GM20000 (cell line): ENCODE results near the gene MGA.

Experiments used
- DNase-seq: peaks from one replicate; pipeline ENCODE4 v3.0.0; 2012; ENCODE audit warnings: low spot score
- TF ChIP-seq, protein P1 (sequence below): IDR thresholded peaks from 2 replicates; pipeline ENCODE4 v1.5.1; 2012; ENCODE audit warnings: mild to moderate bottlenecking, control low read depth; ENCODE audit errors: extremely low read depth, missing control alignments

Gene MGA

DNA sequence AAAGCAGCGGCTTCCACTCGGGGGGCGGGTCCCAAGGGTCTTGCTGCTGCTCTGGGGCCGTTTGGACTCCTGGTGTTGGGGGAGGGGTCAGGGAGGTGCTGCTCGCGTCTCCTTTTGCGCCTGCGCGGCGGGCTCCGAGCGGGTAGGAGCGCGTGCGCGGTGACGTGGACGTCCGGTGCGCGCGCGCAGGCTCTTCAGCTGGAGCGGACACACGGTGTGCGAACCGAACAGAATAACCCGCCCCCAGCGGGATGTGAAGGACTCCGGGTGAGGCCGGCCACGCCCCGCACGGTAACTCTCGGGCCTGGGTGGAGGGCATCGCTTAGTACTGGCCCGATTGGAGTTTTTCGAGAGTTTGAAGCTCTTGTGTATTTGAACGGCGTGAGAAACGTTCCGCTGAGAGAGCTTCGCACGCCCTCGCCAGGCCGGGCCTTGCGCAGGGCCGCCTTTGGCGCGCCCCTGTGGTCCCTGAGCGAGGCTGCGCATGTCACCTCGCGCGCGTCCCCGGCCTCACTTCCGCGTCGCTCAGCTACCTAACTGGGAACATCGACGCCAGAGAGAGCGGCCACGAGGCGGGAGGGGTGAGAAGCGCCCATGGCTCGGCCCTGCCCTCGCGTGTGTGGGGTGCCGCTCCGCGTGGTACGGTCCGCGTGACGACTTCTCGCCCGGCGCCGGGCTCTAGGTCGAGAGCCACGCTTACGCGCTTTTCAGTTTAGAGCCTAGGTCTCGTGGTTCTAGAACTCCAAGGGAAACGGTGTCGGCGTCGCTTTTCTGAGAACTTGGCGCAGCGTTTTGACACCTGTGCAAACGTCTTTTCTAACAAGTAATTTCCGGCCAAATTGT, at the start of gene MGA:
TSS of gene MGA (plus strand) at position 171 of the 843 bp plus-strand sequence.
- TF ChIP-seq, protein P1, sequence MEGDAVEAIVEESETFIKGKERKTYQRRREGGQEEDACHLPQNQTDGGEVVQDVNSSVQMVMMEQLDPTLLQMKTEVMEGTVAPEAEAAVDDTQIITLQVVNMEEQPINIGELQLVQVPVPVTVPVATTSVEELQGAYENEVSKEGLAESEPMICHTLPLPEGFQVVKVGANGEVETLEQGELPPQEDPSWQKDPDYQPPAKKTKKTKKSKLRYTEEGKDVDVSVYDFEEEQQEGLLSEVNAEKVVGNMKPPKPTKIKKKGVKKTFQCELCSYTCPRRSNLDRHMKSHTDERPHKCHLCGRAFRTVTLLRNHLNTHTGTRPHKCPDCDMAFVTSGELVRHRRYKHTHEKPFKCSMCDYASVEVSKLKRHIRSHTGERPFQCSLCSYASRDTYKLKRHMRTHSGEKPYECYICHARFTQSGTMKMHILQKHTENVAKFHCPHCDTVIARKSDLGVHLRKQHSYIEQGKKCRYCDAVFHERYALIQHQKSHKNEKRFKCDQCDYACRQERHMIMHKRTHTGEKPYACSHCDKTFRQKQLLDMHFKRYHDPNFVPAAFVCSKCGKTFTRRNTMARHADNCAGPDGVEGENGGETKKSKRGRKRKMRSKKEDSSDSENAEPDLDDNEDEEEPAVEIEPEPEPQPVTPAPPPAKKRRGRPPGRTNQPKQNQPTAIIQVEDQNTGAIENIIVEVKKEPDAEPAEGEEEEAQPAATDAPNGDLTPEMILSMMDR, result no peak
- peak; percentile 92 for DNase-seq

DNA sequence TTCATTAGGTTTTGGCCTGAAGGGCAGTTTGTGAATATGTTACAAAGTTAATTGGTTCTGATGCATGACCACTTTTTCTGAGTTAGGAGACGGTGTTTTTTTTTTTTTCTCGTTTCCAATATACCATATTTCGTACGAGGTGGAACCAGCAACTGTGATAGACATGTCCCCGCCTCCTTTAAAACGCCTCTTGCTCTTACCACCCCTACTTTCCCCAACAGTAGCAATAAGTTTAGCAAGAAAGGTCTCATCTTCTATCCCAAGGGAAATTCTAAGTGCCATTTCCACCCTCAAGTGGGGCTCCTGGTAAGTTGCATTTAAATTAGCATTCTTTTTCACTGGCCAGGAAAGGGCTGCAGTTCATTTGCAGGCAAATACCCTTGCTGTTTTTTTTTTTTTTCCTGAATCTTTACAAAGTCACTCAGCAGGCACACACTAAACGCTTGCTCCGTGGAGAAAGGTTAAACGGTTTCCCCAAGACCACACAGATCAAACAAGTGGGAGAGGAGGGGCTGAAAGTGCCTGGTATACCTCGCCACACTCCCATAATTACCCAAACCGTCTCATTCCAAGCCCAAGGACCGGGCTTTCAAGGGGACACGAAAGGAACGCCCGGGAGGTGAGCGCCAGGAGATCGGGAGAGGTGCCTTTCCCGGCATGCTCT, 39.5 kb upstream of the MGA start:
- DNase-seq, result peak; percentile 35
- TF ChIP-seq, protein P1, result no peak

DNA sequence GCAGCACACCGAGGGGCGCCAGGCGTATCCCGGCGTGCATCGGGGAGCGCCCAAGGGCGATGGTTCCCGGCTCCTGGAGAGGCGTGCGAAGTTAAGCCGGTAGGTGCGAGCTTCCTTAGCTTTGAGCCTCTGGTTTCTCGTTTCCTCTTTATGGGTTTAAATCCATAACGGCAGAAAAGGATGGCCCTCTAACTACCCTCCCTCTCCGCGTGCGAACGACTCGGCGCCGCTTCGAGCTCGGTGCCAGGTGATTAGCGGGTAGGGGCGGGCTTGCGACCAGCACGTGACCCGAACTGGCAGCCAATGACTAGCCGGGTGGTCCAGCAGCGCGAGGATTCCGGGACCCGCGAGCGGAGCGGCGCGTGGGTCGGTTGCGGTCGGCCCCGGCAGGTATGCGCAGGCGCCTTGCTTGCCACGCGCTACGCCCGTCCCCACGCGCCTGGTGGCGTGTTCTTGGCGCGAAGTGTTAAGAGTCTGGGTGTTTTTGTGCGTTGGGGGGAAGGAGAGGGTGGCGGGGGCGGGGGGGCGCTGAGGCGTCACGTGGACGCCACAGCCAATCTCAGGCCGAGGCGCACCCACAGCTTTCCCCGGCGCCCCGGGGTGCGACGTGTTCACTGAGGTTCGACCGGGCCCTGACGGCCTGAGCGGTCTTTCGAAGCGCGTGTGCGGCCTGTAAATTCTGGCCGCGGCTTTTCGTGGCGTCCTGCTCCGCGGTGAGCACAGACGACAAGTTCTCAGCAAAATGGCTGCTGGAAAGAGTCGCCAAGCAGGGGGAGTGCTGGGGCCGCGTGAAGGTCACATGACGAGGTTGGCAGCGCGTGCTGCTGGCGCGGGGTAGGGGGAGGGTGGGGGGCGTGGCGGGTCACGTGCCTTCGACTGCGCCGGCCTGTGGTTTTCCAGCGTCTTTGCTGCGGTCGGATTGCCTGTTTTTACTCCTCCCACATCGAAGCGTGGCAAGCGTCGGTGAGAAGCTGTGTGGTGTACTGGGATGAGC, 38.7 kb upstream of the MGA start:
- peak; percentile 85 for DNase-seq
- TF ChIP-seq, protein P1, result no peak

DNA sequence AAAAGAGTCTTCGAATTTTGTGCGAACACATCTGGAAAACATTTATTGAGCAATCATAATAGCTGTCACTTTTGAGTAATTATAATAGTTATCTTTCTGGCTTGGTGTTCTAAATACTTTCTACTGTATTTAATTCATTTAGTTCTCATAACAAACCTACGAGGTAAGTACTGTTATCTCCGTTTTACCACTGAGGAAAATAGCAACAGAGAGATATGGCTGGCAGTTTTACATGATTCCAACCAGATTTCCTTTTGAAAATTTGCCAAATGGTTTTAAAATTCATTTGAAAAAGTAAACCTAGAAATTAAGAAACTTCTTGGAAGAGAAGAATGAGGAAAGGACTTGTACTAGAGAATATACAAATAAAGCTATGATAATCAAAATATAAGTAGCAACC, 37.3 kb upstream of the MGA start:
- TF ChIP-seq, protein P1, result no peak
- DNase-seq, result no peak

DNA sequence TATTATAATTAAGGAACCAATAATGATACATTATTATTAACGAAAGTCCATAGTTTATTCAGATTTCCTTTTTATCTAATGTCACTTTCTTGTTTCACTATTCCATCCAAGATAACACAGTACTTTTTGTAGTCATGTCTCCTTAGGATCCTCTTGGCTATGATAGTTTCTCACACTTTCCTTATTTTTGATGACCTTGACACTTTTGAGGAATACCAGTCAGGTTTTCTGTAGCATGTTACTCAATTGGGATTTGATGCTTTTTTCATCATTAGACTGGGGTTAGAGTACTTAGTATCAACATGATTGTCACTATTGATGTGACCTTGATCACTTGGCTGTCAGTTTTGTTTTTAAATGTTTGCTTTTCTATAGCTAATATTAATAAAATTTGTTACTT, 33.0 kb upstream of the MGA start:
- TF ChIP-seq, protein P1, result no peak
- no peak for DNase-seq

DNA sequence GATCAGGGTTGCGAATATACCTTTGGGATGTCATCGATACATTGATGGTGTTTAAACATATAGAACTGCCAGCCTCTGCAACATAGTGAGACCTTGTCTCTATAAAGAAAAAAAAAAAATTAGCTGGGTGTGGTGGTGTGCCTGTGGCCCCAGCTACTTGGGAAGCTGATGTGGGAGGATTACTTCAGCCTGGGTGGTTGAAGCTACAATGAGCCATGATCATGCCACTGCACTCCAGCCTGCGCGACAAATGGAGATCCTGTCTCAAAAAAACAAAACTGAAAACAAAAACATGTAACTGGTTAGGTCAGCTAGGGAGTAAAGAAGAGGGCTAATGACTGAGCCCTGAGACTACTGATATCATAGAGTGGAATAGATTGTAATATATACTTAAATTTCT, 30.7 kb upstream of the MGA start:
- no peak for DNase-seq
- TF ChIP-seq, protein P1, result no peak

DNA sequence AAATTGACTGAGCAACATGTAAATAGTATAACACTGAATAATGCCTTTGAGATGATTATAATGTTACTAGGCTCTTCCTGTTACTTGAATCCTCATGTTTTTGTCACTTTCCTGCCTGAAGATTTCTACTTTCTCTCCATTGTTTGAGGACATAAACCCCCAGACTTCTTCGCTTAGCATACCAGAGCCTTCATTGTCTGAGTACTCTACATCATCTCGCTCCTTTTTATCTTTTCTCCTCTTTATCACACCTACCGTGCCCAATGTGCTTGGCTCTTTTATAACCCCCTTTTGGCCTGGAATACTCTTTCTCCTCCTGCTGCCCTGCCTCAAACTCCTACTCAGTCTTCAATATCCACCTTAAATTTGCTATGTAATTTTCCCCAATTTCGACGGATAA, 30.3 kb upstream of the MGA start:
- TF ChIP-seq, protein P1, result no peak
- no peak for DNase-seq
